NCI-H2196 treated with DMSO at 0.1 percent for 48 hours (cell line): ENCODE data around the gene TP53RK.
A peak's percentile ranks its signal among the peaks of the same experiment; 100 is the strongest.

Source experiments
- DNase-seq: peaks from one replicate; lab custom pipeline; 2025; ENCODE audit not compliant: unreplicated experiment; lab: John Stamatoyannopoulos, UW

TP53RK gene

DNA sequence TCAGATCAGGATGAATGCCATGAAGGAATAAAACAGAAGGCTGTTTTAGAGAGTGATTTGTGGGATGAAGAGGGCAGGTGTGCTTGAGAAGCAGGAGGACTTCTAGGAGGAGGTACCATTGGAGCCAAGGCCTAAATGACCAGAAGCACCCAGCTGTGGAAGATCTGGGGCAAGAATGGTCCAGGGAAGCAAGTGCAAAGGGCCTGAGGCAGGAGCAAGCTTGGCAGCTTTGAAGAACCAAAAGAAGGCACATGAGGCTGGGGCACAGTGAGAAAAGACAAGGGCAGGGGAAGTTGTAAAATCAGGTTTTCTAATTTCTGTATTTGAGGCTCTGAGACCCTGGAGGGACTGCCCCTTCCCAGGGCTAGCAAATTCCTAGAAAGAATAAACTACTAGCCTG lies 47.8 kb downstream of the TP53RK start:
- no peak for DNase-seq

DNA sequence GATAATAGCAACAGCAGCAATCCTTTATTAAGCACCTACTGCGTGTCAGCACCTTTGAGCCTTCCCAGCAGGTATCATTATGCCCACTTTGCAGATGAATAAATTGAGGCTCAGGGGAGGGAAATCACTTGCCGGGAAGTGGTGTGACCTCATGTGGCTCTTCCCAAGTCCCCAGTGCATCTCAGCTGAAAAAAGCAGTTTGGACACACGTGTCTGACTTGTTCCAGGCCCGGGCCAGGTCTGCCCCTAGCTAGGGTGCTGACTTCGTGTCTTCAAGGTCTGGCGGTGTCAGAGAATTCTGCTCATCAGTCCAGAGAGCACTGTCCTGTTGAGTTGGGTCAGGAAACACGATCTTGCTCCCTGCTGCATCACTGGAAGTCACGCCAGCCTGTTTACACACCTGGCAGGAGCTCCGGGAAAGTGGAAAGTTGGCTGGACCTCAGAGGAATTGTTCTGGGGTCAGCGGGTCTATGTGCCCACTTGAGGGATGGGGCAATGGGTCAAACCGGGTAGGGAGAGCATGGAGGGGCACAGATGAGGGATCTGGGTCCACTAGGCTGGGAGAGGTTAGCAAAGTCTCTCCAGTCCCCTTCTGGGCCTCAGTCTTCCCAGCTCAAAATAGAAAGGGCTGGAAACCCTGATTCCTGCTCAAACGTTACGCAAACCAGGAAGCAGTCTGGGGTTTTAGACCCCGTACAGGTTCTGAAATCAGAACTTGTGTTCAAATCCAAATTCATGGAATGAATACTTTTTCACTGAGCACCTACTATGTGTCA lies 48.5 kb downstream of the TP53RK start:
- DNase-seq: peak; percentile 72

DNA sequence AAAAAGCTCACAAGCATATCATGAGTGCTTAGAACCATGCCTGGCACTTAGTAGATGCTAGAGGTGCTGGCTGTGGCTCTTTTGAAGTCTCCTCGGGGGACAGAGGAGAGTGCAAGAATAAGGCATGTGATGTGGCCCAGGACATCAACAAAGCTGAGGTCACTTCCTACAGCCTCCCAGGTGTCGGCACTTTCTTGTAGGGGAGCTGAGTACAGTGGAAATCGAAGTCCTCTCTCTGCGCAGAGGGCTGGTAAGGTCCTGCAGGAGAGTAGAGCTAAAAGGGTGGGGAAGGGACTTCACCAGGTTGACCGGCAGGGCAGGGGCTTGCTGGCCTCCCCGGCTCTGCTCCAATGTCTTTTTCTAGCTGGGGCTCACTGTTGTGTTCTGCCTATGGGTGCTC lies 49.2 kb downstream of the TP53RK start:
- DNase-seq: no peak

DNA sequence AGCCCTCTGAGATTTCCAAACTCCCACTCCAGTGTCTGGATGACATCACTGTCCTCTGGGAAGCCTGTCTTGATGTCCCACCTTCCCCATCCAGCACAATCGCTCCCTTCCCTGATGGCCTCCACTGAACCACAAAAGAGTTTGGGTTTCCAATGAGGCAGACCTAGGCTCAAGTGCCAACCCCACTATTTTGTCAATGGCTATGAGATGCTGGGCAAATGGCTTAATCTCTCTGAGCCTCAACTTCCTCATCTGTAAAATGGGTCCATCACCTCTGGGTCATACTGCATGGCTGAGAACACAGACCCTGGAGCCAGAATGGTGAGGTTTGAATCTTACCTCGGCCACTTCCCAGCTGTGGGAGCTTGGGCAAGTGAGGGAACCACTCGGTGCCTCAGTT lies 49.7 kb downstream of the TP53RK start:
- DNase-seq: no peak

DNA sequence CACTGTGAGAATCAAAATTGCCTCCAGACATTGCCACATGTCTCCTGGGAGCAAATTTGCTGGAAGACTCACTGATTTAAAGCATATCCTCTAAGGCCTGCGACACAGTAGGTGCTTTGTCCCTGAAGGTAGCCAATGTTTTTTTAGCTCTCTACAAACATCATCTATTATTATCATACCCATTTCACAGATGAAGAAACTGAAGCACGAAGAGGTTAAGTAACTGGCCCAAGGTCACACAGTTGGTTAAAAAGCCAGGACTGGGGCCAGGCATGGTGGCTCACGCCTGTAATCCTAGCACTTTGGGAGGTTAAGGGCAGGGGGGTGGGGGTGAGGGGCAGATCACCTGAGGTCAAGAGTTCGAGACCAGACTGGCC lies 50.4 kb downstream of the TP53RK start:
- no peak for DNase-seq

DNA sequence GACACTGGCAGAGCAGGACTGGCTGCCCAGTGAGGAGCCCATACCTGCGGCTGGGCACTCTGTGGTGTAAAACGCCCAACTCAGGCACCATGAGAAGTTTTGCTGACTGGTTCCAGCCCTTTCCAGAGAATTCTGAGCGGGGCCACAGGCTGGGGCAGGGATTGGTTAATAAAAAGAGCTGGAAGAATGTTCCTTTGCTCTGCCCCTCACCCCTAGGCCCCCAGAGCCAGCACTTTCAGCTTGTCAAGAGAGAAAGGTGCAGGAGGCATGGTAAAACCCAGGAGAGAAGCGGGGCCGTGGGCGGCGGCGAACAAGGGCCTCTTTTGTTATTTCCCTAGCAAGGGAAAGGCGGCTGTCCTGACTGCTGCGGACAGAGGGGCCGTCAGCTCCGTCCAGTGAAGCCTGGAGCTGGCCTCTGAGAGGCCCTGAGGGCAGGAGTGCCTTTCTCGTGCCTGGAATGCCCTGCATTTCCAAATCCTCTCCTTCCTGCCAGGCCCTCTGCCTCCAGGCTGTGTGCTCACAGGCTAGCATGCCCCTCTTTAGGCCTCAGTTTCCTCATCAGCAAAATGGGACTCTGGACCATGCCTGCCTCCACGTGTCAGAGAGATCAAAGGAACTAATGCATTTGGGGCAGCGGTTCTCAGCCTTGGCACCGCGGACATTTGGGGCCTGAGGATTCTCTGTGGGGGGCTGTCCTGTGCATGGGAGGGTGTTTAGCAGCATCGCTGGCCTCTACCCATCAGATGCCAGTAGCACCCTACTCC lies 50.9 kb downstream of the TP53RK start:
- no peak for DNase-seq

DNA sequence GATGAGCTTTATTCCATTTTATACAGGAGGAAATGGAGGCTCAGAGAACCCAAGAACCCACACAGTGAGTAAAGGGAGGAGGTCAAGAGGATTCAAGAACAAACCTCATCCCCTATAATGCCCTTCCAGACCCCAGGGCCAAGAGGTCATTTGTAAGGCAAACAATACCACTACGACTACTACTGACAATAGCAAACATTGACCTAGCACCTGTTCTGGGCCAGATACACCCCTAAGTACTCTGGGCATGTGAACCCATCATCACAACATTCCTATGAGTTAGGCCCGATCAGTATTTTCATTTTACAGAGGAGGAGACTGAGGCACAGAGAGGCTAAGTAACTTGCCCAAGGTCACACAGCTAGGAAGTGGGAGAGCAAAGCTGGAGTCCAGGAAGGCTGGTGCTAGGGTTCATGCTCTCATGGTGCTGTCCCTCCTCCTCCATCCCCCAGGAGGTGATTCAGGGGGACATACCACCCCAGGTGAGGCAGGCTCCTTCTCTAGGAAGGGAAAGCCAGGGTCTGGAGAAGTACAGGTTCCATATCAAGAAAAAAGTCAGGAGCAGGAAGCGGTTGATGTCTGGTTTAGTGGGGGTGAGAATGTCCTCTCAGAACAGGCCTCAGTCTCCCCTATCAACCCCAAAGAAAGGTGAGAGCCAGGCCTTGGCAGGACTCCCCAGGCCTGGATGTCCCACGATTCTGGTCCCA lies 51.7 kb downstream of the TP53RK start:
- DNase-seq: no peak

DNA sequence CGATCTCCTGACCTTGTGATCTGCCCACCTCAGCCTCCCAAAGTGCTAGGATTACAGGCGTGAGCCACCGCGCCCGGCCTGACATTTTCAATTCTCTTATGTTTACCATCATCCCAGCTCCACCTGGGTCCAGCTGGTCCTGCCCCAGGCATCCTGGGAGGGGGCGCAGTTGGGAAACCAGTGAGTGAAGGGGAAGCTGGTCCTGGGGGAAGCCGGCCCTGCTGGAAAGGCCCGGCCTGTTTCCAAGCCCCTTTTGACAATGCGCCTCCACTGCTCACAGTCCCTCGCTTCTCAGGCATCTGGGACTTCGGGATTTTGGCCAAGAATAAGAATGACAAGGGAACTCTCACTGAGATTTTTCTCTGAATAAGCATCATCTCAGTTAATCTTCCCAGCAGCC lies 52.2 kb downstream of the TP53RK start:
- DNase-seq: no peak

DNA sequence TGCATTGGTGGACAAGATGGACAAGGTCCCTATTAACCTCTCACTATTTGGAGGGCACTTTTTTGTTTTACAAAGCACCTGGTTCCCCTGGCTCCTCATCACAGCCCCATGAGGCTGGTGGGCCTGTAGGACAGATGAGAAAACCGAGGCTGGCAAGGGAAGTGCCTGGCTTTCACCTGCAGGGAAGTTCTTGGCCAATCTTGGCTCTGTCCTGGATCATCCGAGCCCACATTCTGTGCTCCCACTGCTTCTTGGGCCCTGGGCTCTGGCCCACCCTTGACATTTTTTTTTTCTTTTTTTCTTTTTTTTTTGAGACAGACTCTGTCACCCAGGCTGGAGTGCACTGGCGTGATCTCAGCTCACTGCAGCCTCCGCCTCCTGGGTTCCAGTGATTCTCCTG lies 52.7 kb downstream of the TP53RK start:
- DNase-seq: no peak

DNA sequence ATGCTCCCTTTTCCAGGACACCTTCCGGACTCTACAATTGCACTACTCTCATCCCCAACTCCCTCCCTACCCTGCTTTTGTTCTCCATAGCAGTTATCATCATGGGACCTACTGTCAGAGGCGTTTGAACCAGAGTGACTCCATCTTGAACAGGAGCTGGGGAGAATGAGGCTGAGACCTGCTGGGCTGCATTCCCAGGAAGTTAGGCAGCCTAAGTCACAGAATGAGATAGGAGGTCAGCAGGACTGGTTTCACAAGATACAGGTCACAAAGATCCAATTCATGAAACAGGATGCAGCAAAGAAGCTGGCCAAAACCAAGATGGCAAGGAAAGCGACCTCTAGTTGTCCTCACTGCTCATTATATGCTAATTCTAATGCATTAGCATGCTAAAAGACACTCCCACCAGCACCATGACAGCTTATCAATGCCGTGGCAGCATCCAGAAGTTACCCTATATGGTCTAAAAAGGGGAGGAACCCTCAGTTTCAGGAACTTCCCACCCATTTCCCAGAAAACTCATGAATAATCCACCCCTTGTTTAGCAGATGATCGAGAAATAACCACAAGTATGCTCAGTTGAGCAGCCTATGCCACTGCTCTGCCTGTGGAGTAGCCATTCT lies 53.6 kb downstream of the TP53RK start:
- no peak for DNase-seq

DNA sequence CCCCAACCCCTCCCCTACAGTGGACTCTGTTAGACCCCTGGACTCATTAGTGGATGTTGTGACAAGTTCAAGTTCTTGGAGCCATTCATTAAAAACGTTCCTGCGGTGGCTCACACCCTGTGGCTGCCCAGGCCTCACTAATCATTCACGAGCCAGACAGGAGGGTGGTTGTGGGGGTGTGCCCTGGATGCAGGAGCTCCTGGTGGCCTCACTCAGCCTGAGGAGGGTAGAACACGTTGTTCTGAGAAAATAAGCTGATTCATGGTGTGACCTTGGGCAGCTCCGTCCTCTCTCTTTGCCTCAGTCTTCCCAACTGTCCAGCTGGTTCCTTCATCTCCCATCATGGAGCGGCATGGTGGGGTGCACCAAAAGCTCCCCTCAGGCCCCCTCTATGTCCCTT lies 54.7 kb downstream of the TP53RK start:
- DNase-seq: no peak
